ENCODE measurements around the gene CDC20. TPM values are rescaled to one million over a fixed set of nuclear protein-coding genes. Genes with fewer than 3 reads are reported as not detected.

CDC20 gene
- total RNA-seq (2021; fragmentation: NEBNext Ultra II Directional; extraction: Animal tissue kit (Norgen Biotek cat#: 25700)) (221 and 252 TPM in 2 replicates), polyA plus RNA-seq (2011; rRNA removed) (214 and 350 TPM in 2 replicates), polyA minus RNA-seq (2011; rRNA and poly(A)+ RNA removed) (219 and 368 TPM in 2 replicates)
- polyA plus RNA-seq (2011; cell fraction: cytosol; rRNA removed) = 234 TPM
- 399 TPM for polyA plus RNA-seq (2011; cell fraction: nucleus; rRNA removed)
- polyA plus RNA-seq (2012, experiment 1 of 2) = 231 to 283 TPM (median 258 TPM) in 4 replicates
- 321 TPM for polyA plus RNA-seq (2012, experiment 2 of 2)
- polyA plus RNA-seq (2013, experiment 1 of 2) = 136 TPM
- 131 TPM for polyA plus RNA-seq (2013, experiment 2 of 2)
- polyA minus RNA-seq (2011; cell fraction: cytosol; rRNA and poly(A)+ RNA removed) = 160 TPM
- 98.7 TPM for polyA minus RNA-seq (2011; cell fraction: nucleus; rRNA and poly(A)+ RNA removed)
- long read RNA-seq, experiment 1, transcript CDC20-201 (11 exons, 1,675 nt) = minor isoform, 15 of 197 reads
- long read RNA-seq, experiment 1, transcript CDC20-202 (10 exons, 1,777 nt) = major isoform, 60 of 197 reads
- long read RNA-seq, experiment 1, transcript CDC20-204 (3 exons, 422 nt) = minor isoform, 6 of 197 reads
- long read RNA-seq, experiment 1, partial matches to known transcripts = 93 of 197 reads
- long read RNA-seq, experiment 1, other reads (novel, unspliced or antisense) = 21 of 197 reads
- long read RNA-seq, experiment 2, transcript CDC20-201 (11 exons, 1,675 nt) = major isoform, 163 of 208 reads
- long read RNA-seq, experiment 2, transcript CDC20-202 (10 exons, 1,777 nt) = minor isoform, 21 of 208 reads
- long read RNA-seq, experiment 2, partial matches to known transcripts = 12 of 208 reads
- long read RNA-seq, experiment 2, other reads (novel, unspliced or antisense) = 12 of 208 reads

GRCh38 chr1:43358746-43359693, at the start of gene CDC20:
TSS of gene CDC20 (plus strand) at chr1:43358981. CDS start at chr1:43359216, 235 bp downstream.
- H4K5ac ChIP-seq (ENCODE audit: insufficient read length, low read depth, low read length) = peak within 1 kb of the TSS; percentile 91
- CTCF ChIA-PET (ENCODE audit: partially characterized antibody) = interaction anchor here (0.8 to 2.4 kb wide), 17 partner anchors 9 to 128 kb away, joined by 3 to 15 read pairs (median 5); partner anchors contain the start of genes C1orf210 and ELOVL1
- H3K9me3 ChIP-seq (ENCODE audit: insufficient read depth in 2 of 2, low read depth in 1 of 2, low read length in 1 of 2) = no peaks in the 10 kb centered on the region
- H2BK12ac ChIP-seq (ENCODE audit: low read depth, low read length) = no peak within 1 kb of the TSS; the same call in none of the 2 replicates
- no peak within 1 kb of the TSS for H2BK120ac ChIP-seq (replicated peaks; ENCODE audit: low read depth, low read length)
- H3K79me1 ChIP-seq (ENCODE audit: low read depth, low read length) = peaks cover 11% of the 10 kb centered on the region
- no peak for FAIRE-seq
- H3K14ac ChIP-seq (ENCODE audit: insufficient read length) = no peak within 1 kb of the TSS
- peak within 1 kb of the TSS; percentile 89 for H2BK5ac ChIP-seq (ENCODE audit: low read depth, low read length)
- peak within 1 kb of the TSS; percentile 96 for H4K8ac ChIP-seq (ENCODE audit: extremely low read depth, insufficient read depth, low read length)
- peak within 1 kb of the TSS; percentile 91 for H3K56ac ChIP-seq (replicated peaks; ENCODE audit: insufficient read length, low read depth, low read length)
- H3K4me1 ChIP-seq (replicated peaks in 1 of 4; ENCODE audit: control insufficient read depth in 3 of 4, insufficient read depth in 4 of 4, low read length in 3 of 4) = peaks cover 5 to 14% (median 8%) of the 10 kb centered on the region in 4 experiments
- H2BK15ac ChIP-seq (ENCODE audit: low read length) = 0 out of 2 replicates have a peak within 1 kb of the TSS, but pooled peaks have one; percentile 32
- H3K4ac ChIP-seq (replicated peaks; ENCODE audit: insufficient read length, low read depth, low read length) = peak within 1 kb of the TSS; percentile 84
- peak; percentile 93 to 99 for DNase-seq (ENCODE audit: low read depth in 1 of 2, low spot score in 2 of 2)
- H3K23me2 ChIP-seq (ENCODE audit: low read depth, low read length) = peaks cover 7% of the 10 kb centered on the region
- H4K20me1 ChIP-seq (replicated peaks in 1 of 2; ENCODE audit: control insufficient read depth in 1 of 2, insufficient read depth in 2 of 2, low read length in 2 of 2) = peaks cover 10 to 12% of the 10 kb centered on the region in 2 experiments
- peaks cover 10 to 27% of the 10 kb centered on the region in 2 experiments for H3K79me2 ChIP-seq (ENCODE audit: control insufficient read depth in 1 of 2, insufficient read depth in 2 of 2, low read length in 2 of 2)
- POLR2A ChIA-PET (ENCODE audit: partially characterized antibody) = interaction anchor here (0.6 to 2.5 kb wide), 37 partner anchors 10 to 382 kb away, joined by 3 to 37 read pairs (median 5); partner anchors contain the start of genes C1orf210, ELOVL1, MED8 and SZT2
- peak within 1 kb of the TSS; percentile 87 for H3K27ac ChIP-seq (ENCODE audit: low read depth, low read length)
- peak within 1 kb of the TSS; percentile 72 to 81 for H3K4me2 ChIP-seq (ENCODE audit: insufficient read depth in 1 of 2, low read depth in 2 of 2, low read length in 2 of 2)
- peak within 1 kb of the TSS; percentile 83 for H3K18ac ChIP-seq (ENCODE audit: extremely low read depth, low read length)
- peak within 1 kb of the TSS; percentile 89 for H4K91ac ChIP-seq (replicated peaks; ENCODE audit: insufficient read length, low read length)
- H3K36me3 ChIP-seq (ENCODE audit: control insufficient read depth in 2 of 4, insufficient read depth in 4 of 4, low read length in 3 of 4) = peaks cover 21 to 45% (median 31%) of the 10 kb centered on the region in 4 experiments
- peak within 1 kb of the TSS; percentile 76 to 92 (median 87) for H3K4me3 ChIP-seq (ENCODE audit: extremely low read depth in 1 of 4, insufficient read depth in 2 of 4, low read depth in 3 of 4, low read length in 4 of 4)
- H3K23ac ChIP-seq (ENCODE audit: insufficient read length) = no peak within 1 kb of the TSS
- WGBS, 2 experiments (ENCODE audit: extremely low coverage in 1 of 2, insufficient coverage in 1 of 2, insufficient read length in 1 of 2, insufficient replicate concordance in 2 of 2, low coverage in 1 of 2, low lambda C conversion rate in 2 of 2, missing lambda C conversion rate in 1 of 2) = 2% methylated on average over 46 of the region's 59 CpGs; no CpG with 5 or more reads in 1 of the 2 experiments
- H2AFZ ChIP-seq (ENCODE audit: low read length) = peak within 1 kb of the TSS; percentile 20; the same call in 1 of the 2 replicates
- H3K27me3 ChIP-seq (replicated peaks in 1 of 4; ENCODE audit: control insufficient read depth in 3 of 4, extremely low read depth in 1 of 4, insufficient read depth in 3 of 4, low read length in 3 of 4) = no peaks in the 10 kb centered on the region
- no peak within 1 kb of the TSS for H2AK5ac ChIP-seq (ENCODE audit: low read depth, low read length)
- peak within 1 kb of the TSS; percentile 88 to 97 (median 90) for H3K9ac ChIP-seq (replicated peaks in 1 of 4; ENCODE audit: extremely low read depth in 1 of 4, low read depth in 3 of 4, low read length in 3 of 4)
- no peak within 1 kb of the TSS for H2BK20ac ChIP-seq (ENCODE audit: low read length)
- TF ChIP-seq CBX5 (IDR thresholded peaks at IDR 0.05; ENCODE audit: low read depth, low read length) (no peak), KDM5A (IDR thresholded peaks at IDR 0.05; ENCODE audit: low read length) (0 out of 2 replicates have a peak, but pooled peaks have one; percentile 39), RBBP5 (IDR thresholded peaks at IDR 0.05; ENCODE audit: borderline replicate concordance, low read depth, low read length) (no peak), BRCA1 (IDR thresholded peaks at IDR 0.05; ENCODE audit: low read depth, low read length) (peak; percentile 94), TAF1 (IDR thresholded peaks at IDR 0.05; ENCODE audit: low read depth, low read length) (peak; percentile 73; the same call in 1 of the 2 replicates), ASH2L (IDR thresholded peaks at IDR 0.05; ENCODE audit: low read length) (peak; percentile 50)

All from H1 (cell line).